ENCODE measurements around the gene PRR5.

Gene PRR5

GRCh38 chr22:44773082-44773481, 71.1 kb downstream of the PRR5 start:
- H3K4me3 ChIP-seq (ENCODE audit: low read depth, low read length): no peak overlapping the region
- no peak for TF ChIP-seq CTCF (IDR thresholded peaks at IDR 0.05; ENCODE audit: low read depth, low read length, missing control alignments)
- in situ Hi-C loops (cut with HindIII; ENCODE audit: low sequenced_read_pairs): no loop called here
- DNase-seq (ENCODE audit: low read depth): no peak

- H3K4me3 ChIP-seq (ENCODE audit: low read depth, low read length): no peak overlapping the region
- in situ Hi-C loops (cut with HindIII; ENCODE audit: low sequenced_read_pairs): no loop called here
- no peak for DNase-seq (ENCODE audit: low read depth)
- TF ChIP-seq CTCF (IDR thresholded peaks at IDR 0.05; ENCODE audit: low read depth, low read length, missing control alignments): no peak
Observed at GRCh38 chr22:44775862-44776261, 73.9 kb downstream of the PRR5 start.

- in situ Hi-C loops (cut with HindIII; ENCODE audit: low sequenced_read_pairs): no loop called here
- no peak overlapping the region for H3K4me3 ChIP-seq (ENCODE audit: low read depth, low read length)
- no peak for TF ChIP-seq CTCF (IDR thresholded peaks at IDR 0.05; ENCODE audit: low read depth, low read length, missing control alignments)
- DNase-seq (ENCODE audit: low read depth): no peak
Observed at GRCh38 chr22:44776605-44777363, 74.8 kb downstream of the PRR5 start.

- no peak overlapping the region for H3K4me3 ChIP-seq (ENCODE audit: low read depth, low read length)
- DNase-seq (ENCODE audit: low read depth): no peak
- in situ Hi-C loops (cut with HindIII; ENCODE audit: low sequenced_read_pairs): no loop called here
- no peak for TF ChIP-seq CTCF (IDR thresholded peaks at IDR 0.05; ENCODE audit: low read depth, low read length, missing control alignments)
Observed at GRCh38 chr22:44777364-44777755, 75.4 kb downstream of the PRR5 start.

GRCh38 chr22:44780876-44781449, 79.0 kb downstream of the PRR5 start:
- no peak overlapping the region for H3K4me3 ChIP-seq (ENCODE audit: low read depth, low read length)
- no peak for TF ChIP-seq CTCF (IDR thresholded peaks at IDR 0.05; ENCODE audit: low read depth, low read length, missing control alignments)
- in situ Hi-C loops (cut with HindIII; ENCODE audit: low sequenced_read_pairs): no loop called here
- DNase-seq (ENCODE audit: low read depth): no peak

- TF ChIP-seq CTCF (IDR thresholded peaks at IDR 0.05; ENCODE audit: low read depth, low read length, missing control alignments): no peak
- in situ Hi-C loops (cut with HindIII; ENCODE audit: low sequenced_read_pairs): no loop called here
- no peak overlapping the region for H3K4me3 ChIP-seq (ENCODE audit: low read depth, low read length)
- DNase-seq (ENCODE audit: low read depth): no peak
Observed at GRCh38 chr22:44782363-44782963, 80.5 kb downstream of the PRR5 start.

All from astrocyte of the cerebellum (primary cell).